SU-DHL-6 (cell line): Measurements from ENCODE around the gene TH.

Experiments
- CTCF ChIP-seq: fragments of 200-600 bp; sonication (generic); IDR thresholded peaks from one replicate; pipeline ENCODE4 v1.5.1; 2017; ENCODE audit warnings: antibody characterized with exemption, mild to moderate bottlenecking, low read length, moderate library complexity; ENCODE audit not compliant: insufficient read depth, poor library complexity, severe bottlenecking
- EZH2phosphoT487 ChIP-seq: fragments of 200-600 bp; sonication (generic), shearing (Covaris generic); conservative IDR thresholded peaks from 2 replicates; pipeline ENCODE4 v1.6.1; 2018; ENCODE audit warnings: mild to moderate bottlenecking, antibody characterized with exemption, low read length, moderate library complexity, mixed read lengths

GRCh38 chr11:2155511-2155910 lies 16.1 kb downstream of the TH start:
- TF ChIP-seq CTCF (no peak), EZH2phosphoT487 (no peak)
